A549 (cell line): ENCODE data around the gene PARD6B. TPM values are rescaled to one million over a fixed set of nuclear protein-coding genes. Genes with fewer than 3 reads are reported as not detected.

Experiments
- ATAC-seq, 2 experiments: fragments of 200-7000 bp in 1 of 2; fragments of >200 bp in 1 of 2; cut with Nextera tagmentation in 1 of 2; cut with Tn5 transposase in 1 of 2; 3 replicates each; pipeline versions ENCODE4 v1.8.0 to v1.9.1; 2018 to 2020; ENCODE audit warnings: mild to moderate bottlenecking in 1 of 2, moderate library complexity in 1 of 2
- CTCF ChIA-PET: fragments of 300-600 bp; sonication (Branson Sonifier 250); formaldehyde crosslinking; extraction: SDS; loops from one replicate; lab custom pipeline; 2021; ENCODE audit warnings: antibody characterized with exemption, inconsistent platforms; lab: Yijun Ruan, JAX
- POLR2A ChIA-PET: fragments of 350-600 bp; formaldehyde crosslinking; extraction: SDS; loops from one replicate; lab custom pipeline; 2021; ENCODE audit warnings: antibody characterized with exemption, inconsistent platforms; lab: Yijun Ruan, JAX
- DNase-seq, 2 experiments: peaks; one replicate each; pipeline versions ENCODE4 v3.0.0 to v3.0.0-alpha.2; 2011 to 2016; ENCODE audit warnings: low read depth in 1 of 2, low spot score in 1 of 2
- FAIRE-seq: peaks from 2 replicates; lab custom pipeline; 2011; peaks lifted over from hg19 to GRCh38; lab: Jason Lieb, UNC
- H3K27ac ChIP-seq, 2 experiments: fragments of >200 bp; sonication (Bioruptor Twin); formaldehyde crosslinking; 3 replicates each; pipeline ENCODE4 v1.5.1; 2016 to 2017
- H3K4me1 ChIP-seq: fragments of >200 bp; sonication (Bioruptor Twin); formaldehyde crosslinking; 3 replicates; pipeline ENCODE4 v1.6.1; 2016
- H3K4me2 ChIP-seq: fragments of >200 bp; sonication (Bioruptor Twin); formaldehyde crosslinking; 3 replicates; pipeline ENCODE4 v1.6.1; 2016
- H3K4me3 ChIP-seq: fragments of >200 bp; sonication (Bioruptor Twin); formaldehyde crosslinking; 3 replicates; pipeline ENCODE4 v1.5.1; 2016
- H3K9me3 ChIP-seq: fragments of >200 bp; sonication (Bioruptor Twin); formaldehyde crosslinking; 3 replicates; pipeline ENCODE4 v1.6.1; 2016
- CBX2 ChIP-seq: fragments of 200-600 bp; sonication (generic); IDR thresholded peaks from 2 replicates; pipeline ENCODE4 v1.6.1; 2016; ENCODE audit warnings: low read depth, mild to moderate bottlenecking, borderline replicate concordance
- CEBPB ChIP-seq, 2 experiments: fragments of >200 bp in 1 of 2; sonication (Bioruptor Twin) in 1 of 2; formaldehyde crosslinking in 1 of 2; IDR thresholded peaks; 2 replicates each; pipeline ENCODE4 v1.6.1; 2012 to 2016
- CHD2 ChIP-seq: fragments of 150-350 bp; IDR thresholded peaks from 2 replicates; pipeline ENCODE4 v1.6.1; 2014; ENCODE audit warnings: low read length; ENCODE audit not compliant: partially characterized antibody
- ESRRA ChIP-seq: fragments of 150-350 bp; IDR thresholded peaks from 2 replicates; pipeline ENCODE4 v1.6.1; 2014; ENCODE audit warnings: mild to moderate bottlenecking, low read length, borderline replicate concordance
- HDAC2 ChIP-seq: fragments of 200-600 bp; sonication (generic); IDR thresholded peaks from 2 replicates; pipeline ENCODE4 v1.6.1; 2016
- HMGXB4 ChIP-seq: fragments of 250-450 bp; sonication (Bioruptor Pico); IDR thresholded peaks from 2 replicates; pipeline ENCODE4 v1.5.0; 2021; ENCODE audit warnings: mild to moderate bottlenecking, moderate library complexity, borderline replicate concordance
- HOXB13 ChIP-seq: fragments of 250-450 bp; sonication (Bioruptor Pico); IDR thresholded peaks from 2 replicates; pipeline ENCODE4 v1.5.0; 2020; ENCODE audit warnings: low read depth, mild to moderate bottlenecking, moderate library complexity
- HOXB5 ChIP-seq: fragments of 250-450 bp; sonication (Bioruptor Pico); IDR thresholded peaks from 2 replicates; pipeline ENCODE4 v1.5.0; 2020; ENCODE audit warnings: mild to moderate bottlenecking, moderate library complexity
- MAFK ChIP-seq: fragments of 450-650 bp; IDR thresholded peaks from 2 replicates; pipeline ENCODE4 v1.6.1; 2014; ENCODE audit not compliant: partially characterized antibody
- MYC ChIP-seq: IDR thresholded peaks from 2 replicates; pipeline ENCODE4 v1.6.1; 2012; ENCODE audit warnings: mild to moderate bottlenecking, inconsistent platforms, low read length, improper control_type of control experiment, borderline replicate concordance
- NFE2L2 ChIP-seq: fragments of 150-350 bp; conservative IDR thresholded peaks from 2 replicates; pipeline ENCODE4 v1.6.1; 2014; ENCODE audit warnings: low read length
- NR3C1 ChIP-seq: fragments of >200 bp; sonication (Bioruptor Twin); formaldehyde crosslinking; IDR thresholded peaks from 3 replicates; pipeline ENCODE4 v1.6.1; 2017
- POLR2AphosphoS2 ChIP-seq: conservative IDR thresholded peaks from 2 replicates; pipeline ENCODE4 v1.6.1; 2012; ENCODE audit warnings: low read length, improper control_type of control experiment, inconsistent platforms
- RFX5 ChIP-seq: fragments of 450-650 bp; IDR thresholded peaks from 2 replicates; pipeline ENCODE4 v1.7.1; 2014; ENCODE audit warnings: antibody characterized with exemption, mild to moderate bottlenecking, moderate library complexity
- RNF2 ChIP-seq: fragments of 200-600 bp; sonication (generic); IDR thresholded peaks from 2 replicates; pipeline ENCODE4 v1.6.1; 2016; ENCODE audit warnings: low read depth, mild to moderate bottlenecking, antibody characterized with exemption, moderate library complexity, borderline replicate concordance
- TFCP2L1 ChIP-seq: fragments of 250-450 bp; sonication (Bioruptor Pico); IDR thresholded peaks from 2 replicates; pipeline ENCODE4 v1.5.0; 2021; ENCODE audit warnings: mild to moderate bottlenecking
- USF2 ChIP-seq: fragments of 450-650 bp; IDR thresholded peaks from 2 replicates; pipeline ENCODE4 v1.6.1; 2014; ENCODE audit warnings: antibody characterized with exemption
- ZNF302 ChIP-seq: fragments of 250-450 bp; sonication (Bioruptor Pico); IDR thresholded peaks from 2 replicates; pipeline ENCODE4 v1.9.0; 2021; ENCODE audit warnings: inconsistent platforms, mild to moderate bottlenecking, moderate library complexity
- WGBS: methylation state at CpG from one replicate; pipeline ENCODE4 v1.1.6; 2017; ENCODE audit errors: missing lambda C conversion rate; 5-methylcytosine and 5-hydroxymethylcytosine counted together
- polyA plus RNA-seq, 4 experiments: library from polyadenylated mRNA; depleted of rRNA in 3 of 4; stranded (reverse); fragments of >200 nt; fragmentation: RNase III in 1 of 4; extraction: RNeasy Plus Mini Kit Qiagen cat#74134 plus additional on column Dnase treatment in 1 of 4; gene quantifications; 2 replicates in 3 of 4; 3 replicates in 1 of 4; pipeline ENCODE4 v1.2.3, GENCODE V29; 2011 to 2017

PARD6B gene
- polyA plus RNA-seq, 2 of the 4 experiments (the other 2 are of a cell fraction): 3.1 to 6.4 TPM

GRCh38 chr20:50690650-50691572, 40.5 kb upstream of the PARD6B start, which contains the start of gene RIPOR3:
Gene RIPOR3, minus strand, starts transcription at chr20:50691542. Its CDS starts 414 bp downstream, at chr20:50691128.
- H3K4me1 ChIP-seq: peaks cover 28% of the 10 kb centered on the region

GRCh38 chr20:50691573-50692551, 39.5 kb upstream of the PARD6B start:
- H3K27ac ChIP-seq: peak overlapping the region in 1 of 2 experiments; percentile 79; a peak in 3 of 6 replicates
- H3K4me2 ChIP-seq: no peak overlapping the region
- ATAC-seq (no peak), DNase-seq (no peak), FAIRE-seq (no peak)
- ChIA-PET POLR2A (no interaction called here), CTCF (interaction anchor here (1.3 to 1.4 kb wide), 2 partner anchors 66 to 96 kb away, joined by 4 to 5 read pairs; no protein-coding TSS in a partner anchor)
- no peak for TF ChIP-seq HMGXB4 (CRISPR knock-in tag)
- no peak for TF ChIP-seq HDAC2
- no peak for TF ChIP-seq HOXB5
- no peak for TF ChIP-seq RFX5
- TF ChIP-seq ZNF302: no peak
- TF ChIP-seq POLR2AphosphoS2: no peak
- TF ChIP-seq CBX2: no peak
- TF ChIP-seq NFE2L2: no peak
- no peak for TF ChIP-seq CHD2
- no peak for TF ChIP-seq RNF2
- no peaks in the 10 kb centered on the region for H3K9me3 ChIP-seq
- H3K4me3 ChIP-seq: no peak overlapping the region
- peaks cover 28% of the 10 kb centered on the region for H3K4me1 ChIP-seq
- WGBS: 90% methylated on average over 21 of the region's 23 CpGs

More at GRCh38 chr20:50690650-50691572, 40.5 kb upstream of the PARD6B start, which contains the start of gene RIPOR3:
- FAIRE-seq: no peak
- CTCF ChIA-PET: interaction anchor here (0.6 to 1.8 kb wide), 5 partner anchors 11 to 104 kb away, joined by 3 to 6 read pairs (median 5); partner anchors contain the start of gene BCAS4
- peak; percentile 22 to 41; a peak in 4 of 6 replicates for ATAC-seq
- 81% methylated on average over 35 of the region's 42 CpGs for WGBS
- TF ChIP-seq HOXB13 (no peak), MYC (no peak), CEBPB (IDR thresholded peaks at IDR 0.05) (no peak), MAFK (no peak), HDAC2 (no peak), NR3C1 (no peak)
- H3K4me2 ChIP-seq: peak within 1 kb of the TSS; percentile 65
- no peak for DNase-seq
- peak within 1 kb of the TSS; percentile 27 to 79; a peak in 4 of 6 replicates for H3K27ac ChIP-seq
- no peak within 1 kb of the TSS for H3K4me3 ChIP-seq
- POLR2A ChIA-PET: no interaction called here
- no peaks in the 10 kb centered on the region for H3K9me3 ChIP-seq

- 79% methylated on average over 2 of the region's 2 CpGs for WGBS
- H3K4me2 ChIP-seq: no peak overlapping the region
- peaks cover 28% of the 10 kb centered on the region for H3K4me1 ChIP-seq
- ATAC-seq (no peak), DNase-seq (no peak), FAIRE-seq (no peak)
- CTCF ChIA-PET: interaction anchor here (0.5 to 1.4 kb wide), 5 partner anchors 21 to 102 kb away, joined by 3 to 5 read pairs (median 4); no protein-coding TSS in a partner anchor
- peak overlapping the region in 1 of 2 experiments; percentile 36; a peak in 1 of 6 replicates for H3K27ac ChIP-seq
- H3K4me3 ChIP-seq: no peak overlapping the region
- no peaks in the 10 kb centered on the region for H3K9me3 ChIP-seq
- no peak for TF ChIP-seq ESRRA
- no peak for TF ChIP-seq TFCP2L1
- TF ChIP-seq CEBPB (IDR thresholded peaks at IDR 0.05): no peak
- no peak for TF ChIP-seq CBX2
- no peak for TF ChIP-seq USF2
- POLR2A ChIA-PET: no interaction called here
Measured at GRCh38 chr20:50692552-50692933, 38.8 kb upstream of the PARD6B start.
